Ascending aorta (tissue), 2 donors: ENCODE measurements around the gene HIC2. TPM values are rescaled to one million over a fixed set of nuclear protein-coding genes. Genes with fewer than 3 reads are reported as not detected.
"Not testable (repeated sequence)": the region's sequence is repeated elsewhere in the genome, so short reads cannot be mapped to it uniquely, and the experiment has no call there.

Source experiments
- DNase-seq, 2 donors: peaks; one replicate each; pipeline ENCODE4 v3.0.0-alpha.2; 2019; ENCODE audit warnings: low spot score in 2 of 2
- H3K27ac ChIP-seq, 2 donors: fragments of 200-600 bp; sonication (generic); one replicate each; pipeline ENCODE4 v1.5.1; 2016 to 2017; ENCODE audit warnings: mild to moderate bottlenecking in 1 of 2
- H3K27me3 ChIP-seq: fragments of 200-600 bp; sonication (generic); one replicate; pipeline ENCODE4 v1.5.1; 2017
- H3K36me3 ChIP-seq, 2 donors: fragments of 200-600 bp; sonication (generic); one replicate each; pipeline ENCODE4 v1.5.1; 2016
- H3K4me1 ChIP-seq, 2 donors: fragments of 200-600 bp; sonication (generic); one replicate each; pipeline ENCODE4 v1.5.1; 2016 to 2017; ENCODE audit warnings: mild to moderate bottlenecking in 1 of 2
- H3K4me3 ChIP-seq, 2 donors: fragments of 200-600 bp; sonication (generic); one replicate each; pipeline ENCODE4 v1.5.1; 2016 to 2017; ENCODE audit warnings: mild to moderate bottlenecking in 1 of 2
- H3K9me3 ChIP-seq, 2 donors: fragments of 200-600 bp; sonication (generic); one replicate each; pipeline ENCODE4 v1.5.1; 2016
- CTCF ChIP-seq, 3 experiments: fragments of 200-600 bp in 2 of 3; fragments of 450-650 bp in 1 of 3; sonication (generic) in 2 of 3; IDR thresholded peaks; one replicate each; pipeline ENCODE4 v1.5.1; 2016 to 2019; ENCODE audit warnings: antibody characterized with exemption in 3 of 3, mild to moderate bottlenecking in 1 of 3, moderate library complexity in 1 of 3
- intact Hi-C: fragments of 100-400 bp; cut with DNase I; formaldehyde crosslinking; loops from one replicate; pipeline ENCODE4 v1.15.1; 2023
- total RNA-seq: library from RNA; depleted of rRNA; stranded (reverse); fragments of >200 nt; gene quantifications from one replicate; pipeline ENCODE4 v1.1.0, GENCODE V29; 2016

HIC2 gene
- total RNA-seq, 1 donor from 2014 or later: 8.2 TPM

- Histone ChIP-seq H3K27ac (no peak overlapping the region), H3K36me3 (peaks cover 15 to 17% of the 10 kb centered on the region in 2 donors), H3K4me3 (no peak overlapping the region), H3K9me3 (no peaks in the 10 kb centered on the region), H3K27me3 (no peaks in the 10 kb centered on the region), H3K4me1 (no peaks in the 10 kb centered on the region)
- DNase-seq: peak in 1 of 2 donors; percentile 24
- TF ChIP-seq CTCF (IDR thresholded peaks at IDR 0.05): no peak
- intact Hi-C loops: no loop called here
These were observed 33.7 kb downstream of the HIC2 start for GRCh38 chr22:21450858-21451353.

GRCh38 chr22:21451545-21452520 lies 34.7 kb downstream of the HIC2 start:
- Histone ChIP-seq H3K27me3 (no peaks in the 10 kb centered on the region), H3K27ac (no peak overlapping the region), H3K4me3 (no peak overlapping the region), H3K36me3 (peaks cover 6 to 8% of the 10 kb centered on the region in 2 donors), H3K4me1 (no peaks in the 10 kb centered on the region), H3K9me3 (no peaks in the 10 kb centered on the region)
- peak in 1 of 2 donors; percentile 16 for DNase-seq
- intact Hi-C loops: no loop called here
- no peak for TF ChIP-seq CTCF (IDR thresholded peaks at IDR 0.05)

GRCh38 chr22:21452666-21453065 lies 35.5 kb downstream of the HIC2 start:
- H3K9me3 ChIP-seq, H3K27ac ChIP-seq, H3K36me3 ChIP-seq, H3K4me1 ChIP-seq, H3K4me3 ChIP-seq, H3K27me3 ChIP-seq, intact Hi-C loops: not testable (repeated sequence)
- DNase-seq: peak in 1 of 2 donors; percentile 44

GRCh38 chr22:21454998-21455333 lies 37.8 kb downstream of the HIC2 start:
- DNase-seq: peak in 1 of 2 donors; percentile 35
- H3K4me1 ChIP-seq, H3K27ac ChIP-seq, H3K9me3 ChIP-seq, H3K27me3 ChIP-seq, intact Hi-C loops, H3K4me3 ChIP-seq, H3K36me3 ChIP-seq: not testable (repeated sequence)

GRCh38 chr22:21455334-21456089 lies 38.3 kb downstream of the HIC2 start:
- Histone ChIP-seq H3K36me3 (no peaks in the 10 kb centered on the region), H3K4me1 (no peaks in the 10 kb centered on the region), H3K9me3 (no peaks in the 10 kb centered on the region), H3K27me3 (no peaks in the 10 kb centered on the region), H3K27ac (no peak overlapping the region), H3K4me3 (no peak overlapping the region)
- DNase-seq: peak in 1 of 2 donors; percentile 52
- intact Hi-C loops: no loop called here
- TF ChIP-seq CTCF (IDR thresholded peaks at IDR 0.05): no peak

GRCh38 chr22:21457023-21457787 lies 40.0 kb downstream of the HIC2 start:
- H3K4me1 ChIP-seq: no peaks in the 10 kb centered on the region
- no peak for TF ChIP-seq CTCF (IDR thresholded peaks at IDR 0.05)
- no peak overlapping the region for H3K27ac ChIP-seq
- intact Hi-C loops: no loop called here
- DNase-seq: peak in 1 of 2 donors; percentile 52
- no peaks in the 10 kb centered on the region for H3K27me3 ChIP-seq
- no peaks in the 10 kb centered on the region for H3K36me3 ChIP-seq
- no peaks in the 10 kb centered on the region for H3K9me3 ChIP-seq
- no peak overlapping the region for H3K4me3 ChIP-seq

GRCh38 chr22:21462672-21463071 lies 45.5 kb downstream of the HIC2 start:
- H3K4me3 ChIP-seq, H3K36me3 ChIP-seq, H3K27me3 ChIP-seq, DNase-seq, intact Hi-C loops, H3K9me3 ChIP-seq, H3K27ac ChIP-seq, H3K4me1 ChIP-seq: not testable (repeated sequence)

- H3K27me3 ChIP-seq, H3K9me3 ChIP-seq, DNase-seq, H3K27ac ChIP-seq, H3K4me1 ChIP-seq, H3K36me3 ChIP-seq, intact Hi-C loops: not testable (repeated sequence)
- peak within 1 kb of the TSS; percentile 50 to 63 for H3K4me3 ChIP-seq
These were observed 50.4 kb downstream of the HIC2 start, which contains the start of gene TMEM191C for GRCh38 chr22:21467337-21468193. TMEM191C (plus strand) TSS chr22:21467387; CDS start chr22:21467460, 73 bp downstream.
